ENCODE results near the gene USP51. TPM values are rescaled to one million over a fixed set of nuclear protein-coding genes. Genes with fewer than 3 reads are reported as not detected.

Gene USP51
- 1.5 and 2.5 TPM in 2 replicates for total RNA-seq

DNA sequence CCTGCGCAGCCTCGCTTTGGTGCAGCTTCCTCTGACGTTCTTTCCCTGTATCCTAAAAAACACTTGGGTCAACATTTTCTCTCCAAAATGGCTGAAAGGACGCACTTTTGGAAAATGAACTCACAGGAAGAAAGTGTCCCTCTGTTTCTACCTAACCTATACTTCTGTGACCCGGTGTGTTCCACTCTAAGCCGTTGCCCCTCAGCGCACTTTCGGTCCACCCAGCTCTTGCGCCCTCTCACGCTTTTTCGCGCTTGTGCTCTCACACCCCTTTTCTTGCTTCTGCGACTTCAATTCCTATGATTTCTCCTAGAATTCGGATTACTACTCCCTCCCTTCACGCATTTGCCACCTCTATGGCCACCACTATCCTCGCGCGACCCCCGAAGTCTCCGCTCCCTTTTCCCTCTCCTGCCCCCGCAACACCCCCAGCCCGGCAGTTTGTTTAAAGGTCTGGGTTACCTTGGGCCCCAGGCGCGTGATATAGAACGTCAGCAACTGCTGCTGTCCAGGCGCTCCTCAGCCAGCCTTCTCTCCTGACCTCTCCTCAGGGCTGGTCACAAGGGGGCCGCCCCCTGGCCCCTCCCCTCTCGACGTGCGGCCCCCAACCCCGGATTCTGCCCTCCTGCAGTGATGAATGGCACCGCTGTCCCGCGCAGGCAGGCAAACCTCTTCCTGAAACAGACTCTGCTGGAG, at the start of gene USP51:
USP51 (minus strand) TSS at position 535 of the 696 bp plus-strand sequence. CDS start 909 bp downstream, outside the sequence.

DNA sequence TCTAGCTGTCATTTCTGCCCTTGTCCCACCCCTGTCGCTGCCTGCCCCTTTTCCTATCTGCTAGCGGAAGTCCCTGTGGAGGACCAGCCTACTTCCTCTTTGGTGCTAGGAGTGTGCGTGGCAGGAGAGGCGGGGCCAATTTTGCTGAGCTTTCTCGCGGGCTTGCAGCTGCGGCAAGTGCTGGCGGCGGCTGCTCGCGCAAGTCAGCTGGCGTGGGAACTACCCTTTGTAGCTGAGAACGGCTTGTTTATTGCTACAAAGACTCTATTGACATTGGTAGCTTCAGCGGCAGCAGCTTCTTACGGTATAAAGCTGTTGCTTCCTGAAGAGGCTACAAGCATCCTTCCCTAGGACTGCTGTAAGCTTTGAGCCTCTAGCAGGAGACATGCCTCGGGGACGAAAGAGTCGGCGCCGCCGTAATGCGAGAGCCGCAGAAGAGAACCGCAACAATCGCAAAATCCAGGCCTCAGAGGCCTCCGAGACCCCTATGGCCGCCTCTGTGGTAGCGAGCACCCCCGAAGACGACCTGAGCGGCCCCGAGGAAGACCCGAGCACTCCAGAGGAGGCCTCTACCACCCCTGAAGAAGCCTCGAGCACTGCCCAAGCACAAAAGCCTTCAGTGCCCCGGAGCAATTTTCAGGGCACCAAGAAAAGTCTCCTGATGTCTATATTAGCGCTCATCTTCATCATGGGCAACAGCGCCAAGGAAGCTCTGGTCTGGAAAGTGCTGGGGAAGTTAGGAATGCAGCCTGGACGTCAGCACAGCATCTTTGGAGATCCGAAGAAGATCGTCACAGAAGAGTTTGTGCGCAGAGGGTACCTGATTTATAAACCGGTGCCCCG, 37.4 kb downstream of the USP51 start, which contains the start of gene MAGEH1:
MAGEH1 (plus strand) TSS at position 138 of the 843 bp plus-strand sequence; CDS start at position 386, 248 bp downstream.

Other genes with a start within 250 kb of the USP51 start
- not detected in 2 replicates for gene PAGE3, start 224.9 kb downstream of the USP51 start, total RNA-seq
- 40.0 and 41.4 TPM in 2 replicates for gene MAGEH1, start 37.7 kb downstream of the USP51 start, total RNA-seq
- not detected in 2 replicates for gene FOXR2, start 133.6 kb upstream of the USP51 start, total RNA-seq
- gene RRAGB, start 227.9 kb upstream of the USP51 start, total RNA-seq: 11.8 and 25.6 TPM in 2 replicates